ENCODE data around the gene TRIM37.

Gene TRIM37

GRCh38 chr17:59152925-59153324, 46.2 kb upstream of the TRIM37 start:
- Histone ChIP-seq H3K27me3 (no peaks in the 10 kb centered on the region), H3K9me3 (no peaks in the 10 kb centered on the region), H3K4me1 (ENCODE audit: control insufficient read depth in 1 of 2, insufficient read depth in 1 of 2, low read depth in 1 of 2, low read length in 1 of 2) (peaks cover 20 to 26% of the 10 kb centered on the region in 2 experiments), H3K36me3 (no peaks in the 10 kb centered on the region), H3K27ac (no peak overlapping the region), H3K4me3 (ENCODE audit: low read depth in 1 of 2, low read length in 1 of 2) (no peak overlapping the region)
- TF ChIP-seq CTCF (IDR thresholded peaks at IDR 0.05): no peak

- peaks cover 18 to 24% of the 10 kb centered on the region in 2 experiments for H3K4me1 ChIP-seq (ENCODE audit: control insufficient read depth in 1 of 2, insufficient read depth in 1 of 2, low read depth in 1 of 2, low read length in 1 of 2)
- no peaks in the 10 kb centered on the region for H3K36me3 ChIP-seq
- H3K27ac ChIP-seq: no peak overlapping the region
- TF ChIP-seq CTCF (IDR thresholded peaks at IDR 0.05): no peak
- H3K4me3 ChIP-seq (ENCODE audit: low read depth in 1 of 2, low read length in 1 of 2): no peak overlapping the region
- no peaks in the 10 kb centered on the region for H3K27me3 ChIP-seq
- no peaks in the 10 kb centered on the region for H3K9me3 ChIP-seq
These were observed 44.9 kb upstream of the TRIM37 start for GRCh38 chr17:59151591-59151990.

GRCh38 chr17:59151006-59151405, 44.3 kb upstream of the TRIM37 start:
- H3K9me3 ChIP-seq: no peaks in the 10 kb centered on the region
- H3K4me3 ChIP-seq (ENCODE audit: low read depth in 1 of 2, low read length in 1 of 2): no peak overlapping the region
- H3K36me3 ChIP-seq: no peaks in the 10 kb centered on the region
- H3K4me1 ChIP-seq (ENCODE audit: control insufficient read depth in 1 of 2, insufficient read depth in 1 of 2, low read depth in 1 of 2, low read length in 1 of 2): peaks cover 12 to 18% of the 10 kb centered on the region in 2 experiments
- no peak for TF ChIP-seq CTCF (IDR thresholded peaks at IDR 0.05)
- no peak overlapping the region for H3K27ac ChIP-seq
- H3K27me3 ChIP-seq: no peaks in the 10 kb centered on the region

- Histone ChIP-seq H3K27ac (no peak overlapping the region), H3K27me3 (no peaks in the 10 kb centered on the region), H3K9me3 (no peaks in the 10 kb centered on the region), H3K4me3 (ENCODE audit: low read depth in 1 of 2, low read length in 1 of 2) (no peak overlapping the region), H3K4me1 (ENCODE audit: control insufficient read depth in 1 of 2, insufficient read depth in 1 of 2, low read depth in 1 of 2, low read length in 1 of 2) (peaks cover 9 to 13% of the 10 kb centered on the region in 2 experiments), H3K36me3 (no peaks in the 10 kb centered on the region)
- TF ChIP-seq CTCF (IDR thresholded peaks at IDR 0.05): no peak
These were observed 43.3 kb upstream of the TRIM37 start for GRCh38 chr17:59149841-59150511.

GRCh38 chr17:59149051-59149450, 42.4 kb upstream of the TRIM37 start:
- no peaks in the 10 kb centered on the region for H3K9me3 ChIP-seq
- no peak overlapping the region for H3K27ac ChIP-seq
- H3K36me3 ChIP-seq: no peaks in the 10 kb centered on the region
- H3K27me3 ChIP-seq: no peaks in the 10 kb centered on the region
- TF ChIP-seq CTCF (IDR thresholded peaks at IDR 0.05): no peak
- no peak overlapping the region for H3K4me3 ChIP-seq (ENCODE audit: low read depth in 1 of 2, low read length in 1 of 2)
- peaks cover under 1 to 8% of the 10 kb centered on the region in 2 experiments for H3K4me1 ChIP-seq (ENCODE audit: control insufficient read depth in 1 of 2, insufficient read depth in 1 of 2, low read depth in 1 of 2, low read length in 1 of 2)
